Right lobe of liver (tissue), 4 donors: Measurements from ENCODE around the gene KDM8.

Source experiments
- CTCF ChIP-seq, 4 donors: fragments of 200-600 bp in 3 of 4; fragments of 450-650 bp in 1 of 4; IDR thresholded peaks; one replicate each; pipeline versions ENCODE4 v1.5.1 to v1.8.0; 2016 to 2022; ENCODE audit warnings: antibody characterized with exemption in 4 of 4, mild to moderate bottlenecking in 2 of 4
- POLR2A ChIP-seq: fragments of 450-650 bp; IDR thresholded peaks from one replicate; pipeline ENCODE4 v1.6.1; 2017; ENCODE audit warnings: antibody characterized with exemption, mild to moderate bottlenecking
- donor health status: DM: no; HTN: no; CAD: no.
- donor health status: DM: no; HTN: no; CAD: no.
- donor health status: DM: no; HTN: yes; CAD: no.

GRCh38 chr16:27199235-27199586 is 4.1 kb upstream of the KDM8 start:
- TF ChIP-seq POLR2A, result no peak
- no peak for TF ChIP-seq CTCF (IDR thresholded peaks at IDR 0.05)
